OCI-LY7 (cell line): ENCODE results near the gene FAM3B. TPM values are rescaled to one million over a fixed set of nuclear protein-coding genes. Genes with fewer than 3 reads are reported as not detected.

ENCODE experiments used
- BruUV-seq: library from RNA; stranded (reverse); fragments of 400-500 nt; replicated peaks from 2 replicates; lab custom pipeline; 2021; lab: Mats Ljungman, UMichigan
- CTCF ChIA-PET: fragments of 300-600 bp; sonication (Branson Sonifier 250); formaldehyde crosslinking; loops from one replicate; lab custom pipeline; 2022; ENCODE audit warnings: antibody characterized with exemption; ENCODE audit not compliant: unreplicated experiment; lab: Charles Lee
- POLR2A ChIA-PET: fragments of 300-600 bp; sonication (Branson Sonifier 250); formaldehyde crosslinking; loops from one replicate; lab custom pipeline; 2022; ENCODE audit warnings: antibody characterized with exemption; lab: Charles Lee
- DNase-seq: peaks from one replicate; pipeline ENCODE4 v3.0.0-alpha.2; 2015; ENCODE audit warnings: low spot score
- H2AFZ ChIP-seq: fragments of 200-600 bp; sonication (generic), shearing (Covaris generic); 2 replicates; pipeline ENCODE4 v1.6.1; 2014; ENCODE audit warnings: mild to moderate bottlenecking, antibody characterized with exemption, low read length, moderate library complexity
- H3K27ac ChIP-seq: fragments of 200-600 bp; sonication (generic); 2 replicates; pipeline ENCODE4 v1.5.1; 2014; ENCODE audit warnings: mixed run types, low read depth, mild to moderate bottlenecking, moderate library complexity, low read length, inconsistent platforms; ENCODE audit not compliant: poor library complexity, severe bottlenecking
- H3K36me3 ChIP-seq: fragments of 200-600 bp; sonication (generic); 2 replicates; pipeline ENCODE4 v1.6.1; 2014; ENCODE audit warnings: mild to moderate bottlenecking, antibody characterized with exemption, low read length, moderate library complexity, mixed read lengths; ENCODE audit not compliant: insufficient read depth
- H3K4me1 ChIP-seq: fragments of 200-600 bp; sonication (generic); 2 replicates; pipeline ENCODE4 v1.5.1; 2014; ENCODE audit warnings: mild to moderate bottlenecking, low read length; ENCODE audit not compliant: insufficient read depth, poor library complexity, severe bottlenecking
- H3K4me2 ChIP-seq: fragments of 200-600 bp; sonication (generic); 2 replicates; pipeline ENCODE4 v1.6.1; 2014; ENCODE audit warnings: mild to moderate bottlenecking, low read length
- H3K4me3 ChIP-seq: fragments of 200-600 bp; sonication (generic); 2 replicates; pipeline ENCODE4 v1.5.1; 2014; ENCODE audit warnings: mild to moderate bottlenecking, low read depth, low read length; ENCODE audit not compliant: poor library complexity, severe bottlenecking
- H3K79me2 ChIP-seq: fragments of 200-600 bp; sonication (generic); 2 replicates; pipeline ENCODE4 v1.6.1; 2016; ENCODE audit warnings: low read depth, mild to moderate bottlenecking, low read length, moderate library complexity, mixed read lengths; ENCODE audit not compliant: insufficient read depth
- H3K9me2 ChIP-seq: fragments of 200-600 bp; sonication (generic); 2 replicates; pipeline ENCODE4 v1.6.1; 2016; ENCODE audit warnings: mild to moderate bottlenecking, low read length, mixed read lengths; ENCODE audit not compliant: insufficient read depth
- H3K9me3 ChIP-seq: fragments of 200-600 bp; sonication (generic); 2 replicates; pipeline ENCODE4 v1.6.1; 2014; ENCODE audit warnings: mild to moderate bottlenecking, mixed run types, low read length, mixed read lengths
- H4K20me1 ChIP-seq: fragments of 200-600 bp; sonication (generic); 2 replicates; pipeline ENCODE4 v1.6.1; 2014; ENCODE audit warnings: mild to moderate bottlenecking, antibody characterized with exemption, low read length, moderate library complexity, mixed read lengths; ENCODE audit not compliant: insufficient read depth
- CTCF ChIP-seq: fragments of 200-600 bp; sonication (generic); conservative IDR thresholded peaks from 2 replicates; pipeline ENCODE4 v1.5.1; 2014; ENCODE audit warnings: mild to moderate bottlenecking, antibody characterized with exemption, low read length, moderate library complexity, mixed read lengths
- EZH2phosphoT487 ChIP-seq: fragments of 200-600 bp; sonication (generic); IDR thresholded peaks from 2 replicates; pipeline ENCODE4 v1.6.1; 2018; ENCODE audit warnings: low read depth, borderline replicate concordance, mild to moderate bottlenecking, mixed run types, antibody characterized with exemption, low read length, moderate library complexity, mixed read lengths
- intact Hi-C: fragments of 100-400 bp; cut with micrococcal nuclease; formaldehyde crosslinking; loops from one replicate; pipeline ENCODE4 v1.10.0; 2022; ENCODE audit not compliant: unreplicated experiment
- total RNA-seq, 2 experiments: library from RNA; depleted of rRNA in 1 of 2; stranded (reverse); fragments of >200 nt in 1 of 2; shearing (Covaris generic) in 1 of 2; gene quantifications; 2 replicates each; pipeline ENCODE4 v1.2.3, GENCODE V29; 2014 to 2022

FAM3B gene
- total RNA-seq, 2 experiments from 2014 or later = 0.19 TPM; not detected in 1

- ChIA-PET CTCF (no interaction called here), POLR2A (interaction anchor here (1.1 kb wide), 1 partner anchor 26 kb away, joined by 3 read pairs; no protein-coding TSS in a partner anchor)
- no peaks in the 10 kb centered on the region for H4K20me1 ChIP-seq
- H3K9me3 ChIP-seq = peaks cover 8% of the 10 kb centered on the region; the same call in 1 of the 2 replicates
- H2AFZ ChIP-seq = no peak overlapping the region
- no peaks in the 10 kb centered on the region for H3K79me2 ChIP-seq
- no peaks in the 10 kb centered on the region for H3K4me1 ChIP-seq
- no peaks in the 10 kb centered on the region for H3K9me2 ChIP-seq
- intact Hi-C loops = no loop called here
- no peak overlapping the region for H3K4me3 ChIP-seq
- no peak overlapping the region for H3K4me2 ChIP-seq
- no peaks in the 10 kb centered on the region for H3K36me3 ChIP-seq
- BruUV-seq = no TSS peak
- TF ChIP-seq CTCF (no peak), EZH2phosphoT487 (no peak)
- no peak overlapping the region for H3K27ac ChIP-seq
- DNase-seq = no peak
These were observed 30.2 kb downstream of the FAM3B start for GRCh38 chr21:41346758-41347157.

- Histone ChIP-seq H3K27ac (no peak overlapping the region), H3K9me3 (no peaks in the 10 kb centered on the region), H3K4me3 (no peak overlapping the region), H3K4me2 (no peak overlapping the region), H3K9me2 (peaks cover 5% of the 10 kb centered on the region; the same call in 1 of the 2 replicates), H3K79me2 (no peaks in the 10 kb centered on the region), H2AFZ (no peak overlapping the region), H4K20me1 (no peaks in the 10 kb centered on the region), H3K4me1 (no peaks in the 10 kb centered on the region), H3K36me3 (no peaks in the 10 kb centered on the region)
- intact Hi-C loops = no loop called here
- BruUV-seq = no TSS peak
- CTCF ChIA-PET = no interaction called here
- no peak for DNase-seq
- POLR2A ChIA-PET = interaction anchor here (0.7 kb wide), 1 partner anchor 21 kb away, joined by 3 read pairs; no protein-coding TSS in a partner anchor
- TF ChIP-seq EZH2phosphoT487 = no peak
- TF ChIP-seq CTCF = no peak
These were observed 31.8 kb downstream of the FAM3B start for GRCh38 chr21:41348434-41348833.

- TF ChIP-seq EZH2phosphoT487 = no peak
- TF ChIP-seq CTCF = no peak
- Histone ChIP-seq H3K36me3 (no peaks in the 10 kb centered on the region), H3K9me3 (no peaks in the 10 kb centered on the region), H2AFZ (no peak overlapping the region), H4K20me1 (no peaks in the 10 kb centered on the region), H3K4me2 (no peak overlapping the region), H3K27ac (no peak overlapping the region), H3K9me2 (peaks cover 5% of the 10 kb centered on the region; the same call in 1 of the 2 replicates), H3K4me1 (no peaks in the 10 kb centered on the region), H3K79me2 (no peaks in the 10 kb centered on the region), H3K4me3 (no peak overlapping the region)
- DNase-seq = no peak
- ChIA-PET POLR2A (no interaction called here), CTCF (no interaction called here)
- BruUV-seq = no TSS peak
- intact Hi-C loops = no loop called here
These were observed 32.5 kb downstream of the FAM3B start for GRCh38 chr21:41349126-41349525.
